Measurements from ENCODE around the gene LRRC46.

LRRC46 gene

GRCh38 chr17:47879776-47880454, 48.4 kb downstream of the LRRC46 start:
- no peak for DNase-seq

- no peak for DNase-seq
Observed at GRCh38 chr17:47882247-47882646, 50.8 kb downstream of the LRRC46 start.

DNA sequence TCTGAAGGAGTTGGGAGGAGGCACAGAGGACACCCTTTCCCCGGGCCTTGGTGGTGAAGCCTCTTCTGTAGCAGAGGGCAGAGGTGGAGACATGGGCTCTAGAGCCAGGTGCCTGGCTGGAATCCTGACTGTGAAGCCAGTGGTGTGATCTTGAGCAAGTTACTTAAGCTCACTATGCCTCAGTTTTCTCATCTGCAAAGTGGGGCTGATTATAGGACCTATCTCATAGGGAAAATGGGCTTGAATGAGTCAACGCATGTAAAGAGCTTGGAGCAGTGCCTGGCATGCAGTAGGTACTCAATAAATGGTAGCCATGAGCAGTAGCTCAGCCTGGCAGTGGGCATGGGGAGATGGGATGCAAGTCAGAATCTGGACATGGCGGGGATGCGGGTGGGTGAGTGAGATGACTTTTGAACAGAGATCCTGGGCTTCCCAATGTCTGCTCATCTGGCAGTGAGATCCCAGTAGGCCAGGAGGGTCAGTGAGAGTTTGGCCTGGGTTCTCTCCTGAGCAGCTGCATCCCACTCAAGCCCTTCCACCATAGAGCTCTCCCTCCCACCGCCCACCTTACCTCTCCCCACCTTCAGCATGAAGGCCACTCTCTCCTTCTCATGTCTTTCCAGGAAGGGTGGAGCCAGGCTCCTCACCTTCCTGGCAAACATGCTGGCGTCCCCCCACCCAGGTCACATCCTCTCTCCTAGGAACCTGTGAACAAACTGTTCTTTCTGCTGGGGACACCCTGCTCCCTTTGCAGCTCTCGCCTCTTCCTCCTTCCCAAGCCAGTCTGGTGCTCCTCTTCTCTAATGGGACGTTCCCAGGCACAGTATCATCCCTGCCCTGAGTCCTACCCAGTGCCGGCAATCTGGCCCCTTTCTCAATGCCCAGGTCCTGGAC, 51.5 kb downstream of the LRRC46 start:
- DNase-seq: no peak

GRCh38 chr17:47883589-47884426, 52.3 kb downstream of the LRRC46 start:
- DNase-seq: no peak

GRCh38 chr17:47884427-47884740, 52.9 kb downstream of the LRRC46 start:
- no peak for DNase-seq

- DNase-seq: no peak
Observed at GRCh38 chr17:47884905-47885730, 53.6 kb downstream of the LRRC46 start.

All from cortex of kidney (tissue), 1 donor.